ENCODE data around the gene SETD2.

DNA sequence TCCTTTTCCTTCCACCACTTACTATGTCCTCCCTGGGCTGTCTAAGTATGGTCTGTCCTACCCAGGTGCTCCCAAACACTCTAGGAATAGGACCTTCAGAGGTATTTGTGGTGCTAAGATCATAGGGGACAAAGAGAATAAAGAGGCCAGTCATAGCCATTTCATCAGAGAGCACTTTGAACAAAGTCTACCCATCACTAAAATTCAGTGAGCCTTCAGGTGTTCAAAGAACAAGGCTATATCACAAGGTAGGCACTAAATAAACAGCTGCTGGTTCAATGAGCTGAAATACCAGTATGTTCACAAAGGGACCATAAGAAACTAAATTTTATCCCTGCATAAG, 145.7 kb downstream of the SETD2 start:
- TF ChIP-seq CTCF (IDR thresholded peaks at IDR 0.05; ENCODE audit: low read depth, low read length) (no peak), EZH2phosphoT487 (IDR thresholded peaks at IDR 0.05; ENCODE audit: low read depth) (no peak)
